HL-60/S4 treated with retinoic acid at 250 ng/mL for 4 days and 3 days (cell line): ENCODE results near the gene DCTN2.
"Not testable (repeated sequence)": the region's sequence is repeated elsewhere in the genome, so short reads cannot be mapped to it uniquely, and the experiment has no call there.

Experiments used
- in situ Hi-C: fragments of 300-500 bp; cut with MboI; formaldehyde crosslinking; loops from 2 replicates; pipeline ENCODE4 v1.7.0; 2022; ENCODE audit warnings: low sequenced_read_pairs

Gene DCTN2

GRCh38 chr12:57529831-57530230, 17.2 kb downstream of the DCTN2 start:
- in situ Hi-C loops, result no loop called here

GRCh38 chr12:57528831-57529555, 18.0 kb downstream of the DCTN2 start:
- in situ Hi-C loops, result no loop called here

GRCh38 chr12:57528176-57528575, 18.8 kb downstream of the DCTN2 start:
- in situ Hi-C loops, result no loop called here

GRCh38 chr12:57527184-57527583, 19.8 kb downstream of the DCTN2 start:
- in situ Hi-C loops, result no loop called here

- in situ Hi-C loops, result no loop called here
Measured at GRCh38 chr12:57526477-57527126, 20.4 kb downstream of the DCTN2 start.

GRCh38 chr12:57525615-57526383, 21.2 kb downstream of the DCTN2 start:
- in situ Hi-C loops, result no loop called here

GRCh38 chr12:57524814-57525614, 22.0 kb downstream of the DCTN2 start:
- in situ Hi-C loops, result no loop called here

- in situ Hi-C loops, result no loop called here
Measured at GRCh38 chr12:57523706-57524614, 23.0 kb downstream of the DCTN2 start.

GRCh38 chr12:57522887-57523705, 23.9 kb downstream of the DCTN2 start:
- in situ Hi-C loops, result no loop called here

- in situ Hi-C loops, result no loop called here
Measured at GRCh38 chr12:57522011-57522886, 24.7 kb downstream of the DCTN2 start, which contains the start of gene MBD6. Gene MBD6 (plus strand): TSS chr12:57522824. CDS start chr12:57524304, 1,480 bp downstream.

GRCh38 chr12:57521525-57522010, 25.4 kb downstream of the DCTN2 start:
- in situ Hi-C loops, result no loop called here

- in situ Hi-C loops, result no loop called here
Measured at GRCh38 chr12:57520053-57520818, 26.8 kb downstream of the DCTN2 start, which contains the start of gene DDIT3. Gene DDIT3 (minus strand): TSS chr12:57520514. CDS start chr12:57517406, 3,108 bp downstream.

GRCh38 chr12:57519796-57520052, 27.3 kb downstream of the DCTN2 start:
- in situ Hi-C loops, result no loop called here

GRCh38 chr12:57518920-57519795, 27.8 kb downstream of the DCTN2 start:
- in situ Hi-C loops, result no loop called here

GRCh38 chr12:57518176-57518919, 28.6 kb downstream of the DCTN2 start:
- in situ Hi-C loops, result no loop called here

GRCh38 chr12:57517718-57518117, 29.3 kb downstream of the DCTN2 start:
- in situ Hi-C loops, result not testable (repeated sequence)
